Measurements from ENCODE around the gene FICD.

FICD gene

GRCh38 chr12:108538616-108539195 is 23.6 kb downstream of the FICD start:
- no peak for TF ChIP-seq REST (IDR thresholded peaks at IDR 0.05; ENCODE audit: low read depth)
- no peak for TF ChIP-seq EP300 (IDR thresholded peaks at IDR 0.05; ENCODE audit: borderline replicate concordance)
- TF ChIP-seq CEBPB (IDR thresholded peaks at IDR 0.05): no peak

DNA sequence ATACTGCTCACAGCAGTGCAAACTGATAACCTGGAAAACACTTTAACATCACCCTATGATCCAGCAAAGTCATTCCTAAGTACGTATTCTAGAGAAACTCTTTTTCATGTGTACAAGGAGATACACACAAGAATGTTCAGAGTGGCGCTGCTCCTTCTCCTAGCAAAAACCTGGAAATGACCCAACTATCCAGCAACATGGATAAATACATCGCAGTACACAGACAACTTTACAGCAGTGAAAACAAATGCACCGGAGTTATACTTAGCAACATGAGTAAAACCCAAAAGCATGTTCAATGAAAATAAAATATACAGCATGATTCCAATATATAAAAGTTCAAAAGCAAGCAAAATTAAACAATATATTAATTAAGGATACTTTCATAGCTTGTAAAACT is 27.2 kb downstream of the FICD start:
- TF ChIP-seq YY1 (IDR thresholded peaks at IDR 0.05; ENCODE audit: low read depth) (no peak), NFIC (IDR thresholded peaks at IDR 0.05) (no peak), EP300 (IDR thresholded peaks at IDR 0.05; ENCODE audit: borderline replicate concordance) (no peak), CREB1 (IDR thresholded peaks at IDR 0.05; ENCODE audit: low read depth) (no peak), USF1 (IDR thresholded peaks at IDR 0.05) (no peak), TEAD4 (IDR thresholded peaks at IDR 0.05) (no peak), TCF12 (IDR thresholded peaks at IDR 0.05; ENCODE audit: low read depth) (no peak), ZBTB7A (IDR thresholded peaks at IDR 0.05; ENCODE audit: low read depth) (no peak), CEBPB (IDR thresholded peaks at IDR 0.05) (no peak), RAD21 (IDR thresholded peaks at IDR 0.05; ENCODE audit: low read depth) (no peak), EGR1 (IDR thresholded peaks at IDR 0.05) (no peak)

DNA sequence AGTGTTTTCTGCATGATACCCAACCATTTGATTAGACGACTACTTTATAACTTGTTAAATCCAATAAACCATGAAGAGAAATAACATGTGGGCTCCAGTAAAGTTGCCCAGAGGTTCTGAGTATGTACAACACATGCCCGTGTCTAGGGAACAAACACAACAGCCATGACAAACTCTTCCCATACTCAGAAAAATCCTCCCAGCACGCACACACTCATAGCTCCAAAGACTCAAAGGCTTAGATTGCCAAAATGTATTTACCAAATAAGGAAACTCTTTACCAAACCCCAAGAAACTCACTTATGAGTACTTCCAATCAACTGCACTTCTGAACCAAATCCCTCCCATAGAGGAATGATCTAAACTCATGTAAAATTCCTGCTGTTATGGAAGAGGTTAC is 28.6 kb downstream of the FICD start:
- TF ChIP-seq, protein P1, sequence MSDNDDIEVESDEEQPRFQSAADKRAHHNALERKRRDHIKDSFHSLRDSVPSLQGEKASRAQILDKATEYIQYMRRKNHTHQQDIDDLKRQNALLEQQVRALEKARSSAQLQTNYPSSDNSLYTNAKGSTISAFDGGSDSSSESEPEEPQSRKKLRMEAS (IDR thresholded peaks at IDR 0.05): no peak
- TF ChIP-seq EGR1 (IDR thresholded peaks at IDR 0.05): no peak
- TF ChIP-seq CEBPB (IDR thresholded peaks at IDR 0.05): no peak
- TF ChIP-seq NFIC (IDR thresholded peaks at IDR 0.05): no peak
- no peak for TF ChIP-seq ZBTB7A (IDR thresholded peaks at IDR 0.05; ENCODE audit: low read depth)
- TF ChIP-seq RAD21 (IDR thresholded peaks at IDR 0.05; ENCODE audit: low read depth): no peak
- TF ChIP-seq USF1 (IDR thresholded peaks at IDR 0.05): no peak
- no peak for TF ChIP-seq TAF1 (IDR thresholded peaks at IDR 0.05; ENCODE audit: low read depth)
- TF ChIP-seq EP300 (IDR thresholded peaks at IDR 0.05; ENCODE audit: borderline replicate concordance): no peak
- TF ChIP-seq TCF12 (IDR thresholded peaks at IDR 0.05; ENCODE audit: low read depth): no peak
- TF ChIP-seq REST (IDR thresholded peaks at IDR 0.05; ENCODE audit: low read depth): no peak
- TF ChIP-seq TEAD4 (IDR thresholded peaks at IDR 0.05): no peak
- no peak for TF ChIP-seq FOXM1 (IDR thresholded peaks at IDR 0.05; ENCODE audit: borderline replicate concordance, low read depth)
- no peak for TF ChIP-seq CREB1 (IDR thresholded peaks at IDR 0.05; ENCODE audit: low read depth)
- no peak for TF ChIP-seq YY1 (IDR thresholded peaks at IDR 0.05; ENCODE audit: low read depth)

DNA sequence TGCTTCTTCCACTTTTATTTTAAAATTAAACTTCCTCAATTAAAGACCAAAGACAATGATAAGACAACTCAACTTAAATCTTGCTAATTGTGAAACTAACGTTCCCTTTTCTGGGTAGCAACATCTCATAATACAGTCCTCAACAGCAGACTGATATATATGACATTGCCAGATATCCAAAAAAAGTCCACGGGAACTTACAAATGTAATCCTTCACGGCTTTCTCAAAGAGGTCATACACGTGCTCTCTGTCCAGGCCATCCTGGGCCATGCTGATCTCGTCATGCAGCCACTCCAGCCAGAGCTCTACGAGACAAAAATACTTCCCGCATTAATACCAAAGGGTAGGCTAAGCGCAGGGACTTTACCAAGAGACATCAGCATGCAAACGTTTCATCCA is 32.6 kb downstream of the FICD start:
- TF ChIP-seq TEAD4 (IDR thresholded peaks at IDR 0.05): no peak
- no peak for TF ChIP-seq REST (IDR thresholded peaks at IDR 0.05; ENCODE audit: low read depth)
- TF ChIP-seq USF1 (IDR thresholded peaks at IDR 0.05): no peak
- TF ChIP-seq NFIC (IDR thresholded peaks at IDR 0.05): no peak
- no peak for TF ChIP-seq FOXM1 (IDR thresholded peaks at IDR 0.05; ENCODE audit: borderline replicate concordance, low read depth)
- no peak for TF ChIP-seq CREB1 (IDR thresholded peaks at IDR 0.05; ENCODE audit: low read depth)
- TF ChIP-seq YY1 (IDR thresholded peaks at IDR 0.05; ENCODE audit: low read depth): no peak

All from Ishikawa (cell line).